ENCODE data around the gene CLDN9.
A peak's percentile ranks its signal among the peaks of the same experiment; 100 is the strongest.

The CLDN9 gene

GRCh38 chr16:2973605-2974318 lies 39.0 kb upstream of the CLDN9 start:
- DNase-seq (ENCODE audit: extremely low read depth in 1 of 2, low read depth in 1 of 2) = no peak

DNA sequence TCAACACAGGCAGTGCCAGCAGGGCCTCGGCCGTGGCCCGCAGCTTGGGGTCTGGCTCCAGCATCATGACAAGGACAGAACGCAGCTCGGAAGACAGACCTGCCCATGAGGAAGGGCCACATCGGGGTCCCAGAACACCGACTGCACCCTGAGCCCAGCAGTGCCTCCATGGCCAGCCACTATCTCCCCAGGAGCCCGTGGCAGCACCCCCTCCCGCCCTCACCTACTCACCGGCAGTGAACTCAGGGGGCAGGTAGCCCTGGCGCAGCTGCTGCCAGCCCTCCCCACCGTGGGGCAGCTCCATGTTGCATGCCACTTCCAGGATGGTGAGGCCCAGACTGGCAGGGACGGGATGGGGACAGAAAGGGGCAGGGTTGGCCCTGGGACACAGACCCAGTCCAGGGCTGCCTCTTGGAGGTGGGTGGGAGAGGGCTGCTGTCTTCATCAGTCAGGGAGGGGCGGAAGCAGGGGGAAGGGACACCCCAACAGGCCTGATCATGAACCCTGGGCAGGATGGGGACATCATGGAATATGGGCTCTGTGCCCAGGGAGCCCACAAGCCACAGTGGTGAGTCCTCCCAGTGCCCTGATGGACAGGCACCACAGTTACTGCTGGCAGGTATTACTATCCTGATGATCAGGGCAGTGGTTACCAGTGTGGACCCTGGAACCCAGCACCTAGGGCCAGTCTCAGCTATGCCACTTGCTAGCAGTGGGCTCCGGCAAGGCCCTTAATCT lies 38.2 kb upstream of the CLDN9 start:
- no peak for DNase-seq (ENCODE audit: extremely low read depth in 1 of 2, low read depth in 1 of 2)

- DNase-seq (ENCODE audit: extremely low read depth in 1 of 2, low read depth in 1 of 2) = no peak
Observed at GRCh38 chr16:2975161-2975795, 37.4 kb upstream of the CLDN9 start.

DNA sequence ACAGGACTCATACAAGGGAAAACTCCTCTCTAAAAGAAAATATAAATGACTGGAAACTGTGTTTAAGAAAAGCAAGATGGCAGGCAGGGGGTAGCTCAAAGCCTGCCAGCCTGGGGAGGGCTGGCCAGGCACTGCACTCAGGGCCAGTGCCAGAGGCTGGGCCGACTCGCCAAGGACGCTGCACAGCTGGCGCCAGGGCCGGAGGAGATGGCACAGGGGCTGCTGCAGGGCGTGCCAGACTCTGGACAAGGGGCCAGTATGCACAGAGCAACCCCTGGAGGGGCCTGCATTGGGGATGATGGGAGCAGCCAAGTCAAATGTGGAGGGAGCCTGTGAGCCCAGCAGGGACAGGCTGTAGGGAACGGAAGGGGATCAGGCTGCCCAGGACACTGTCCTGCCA lies 36.5 kb upstream of the CLDN9 start:
- DNase-seq (ENCODE audit: extremely low read depth in 1 of 2, low read depth in 1 of 2) = no peak

DNA sequence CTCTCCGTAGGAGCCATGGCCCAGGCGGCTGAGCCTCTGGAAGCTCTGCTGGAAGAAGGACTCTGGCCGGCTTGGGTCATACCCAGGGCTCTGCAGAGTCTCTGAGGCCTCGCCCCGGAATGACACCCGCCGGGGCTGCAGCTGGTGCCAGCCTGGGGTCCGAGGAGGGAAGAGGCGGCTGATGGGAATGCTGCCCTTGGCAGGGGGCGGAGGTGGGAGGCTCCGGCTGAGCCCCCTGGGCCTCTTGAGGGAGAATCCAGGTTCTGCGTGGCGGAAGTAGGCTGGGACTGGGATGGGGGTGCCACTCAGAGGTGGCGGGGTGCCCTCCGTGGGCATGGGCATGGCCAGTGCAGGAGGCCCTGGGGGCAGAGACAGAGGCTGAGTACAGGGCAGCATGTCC lies 36.0 kb upstream of the CLDN9 start:
- DNase-seq (ENCODE audit: extremely low read depth in 1 of 2, low read depth in 1 of 2) = no peak

DNA sequence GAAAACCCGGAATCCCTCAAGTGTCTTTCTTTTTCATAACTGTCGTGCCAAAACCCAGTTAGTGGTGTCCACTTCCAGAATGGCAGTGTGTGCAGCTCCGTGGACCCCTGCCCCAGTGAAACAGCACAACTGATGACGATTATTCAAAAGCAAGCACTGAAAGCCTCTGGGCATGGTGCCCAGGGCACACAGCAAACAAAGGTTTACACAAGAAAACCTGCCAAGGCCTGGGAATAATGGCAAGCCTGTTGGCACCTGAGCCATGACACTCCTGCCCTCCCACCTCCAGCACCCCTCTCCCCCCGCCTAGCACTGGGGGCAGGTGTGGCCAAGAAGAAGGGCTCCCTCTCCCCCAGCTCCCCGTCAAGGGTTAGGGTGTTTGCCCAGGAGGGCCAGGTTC lies 35.3 kb upstream of the CLDN9 start:
- no peak for DNase-seq (ENCODE audit: extremely low read depth in 1 of 2, low read depth in 1 of 2)

- no peak for DNase-seq (ENCODE audit: extremely low read depth in 1 of 2, low read depth in 1 of 2)
Observed at GRCh38 chr16:2979669-2980226, 33.0 kb upstream of the CLDN9 start.

- peak; percentile 89 to 96 for DNase-seq (ENCODE audit: extremely low read depth in 1 of 2, low read depth in 1 of 2)
Observed at GRCh38 chr16:2980227-2981176, 32.2 kb upstream of the CLDN9 start, which contains the start of gene PKMYT1. Gene PKMYT1 (minus strand): TSS chr16:2980446. CDS start chr16:2979657, 789 bp downstream.

- DNase-seq (ENCODE audit: extremely low read depth in 1 of 2, low read depth in 1 of 2) = no peak
Observed at GRCh38 chr16:2981177-2981898, 31.4 kb upstream of the CLDN9 start.

- DNase-seq (ENCODE audit: extremely low read depth in 1 of 2, low read depth in 1 of 2) = no peak
Observed at GRCh38 chr16:2981899-2982250, 30.8 kb upstream of the CLDN9 start.

GRCh38 chr16:2982402-2982801 lies 30.3 kb upstream of the CLDN9 start:
- DNase-seq (ENCODE audit: extremely low read depth in 1 of 2, low read depth in 1 of 2) = no peak

DNA sequence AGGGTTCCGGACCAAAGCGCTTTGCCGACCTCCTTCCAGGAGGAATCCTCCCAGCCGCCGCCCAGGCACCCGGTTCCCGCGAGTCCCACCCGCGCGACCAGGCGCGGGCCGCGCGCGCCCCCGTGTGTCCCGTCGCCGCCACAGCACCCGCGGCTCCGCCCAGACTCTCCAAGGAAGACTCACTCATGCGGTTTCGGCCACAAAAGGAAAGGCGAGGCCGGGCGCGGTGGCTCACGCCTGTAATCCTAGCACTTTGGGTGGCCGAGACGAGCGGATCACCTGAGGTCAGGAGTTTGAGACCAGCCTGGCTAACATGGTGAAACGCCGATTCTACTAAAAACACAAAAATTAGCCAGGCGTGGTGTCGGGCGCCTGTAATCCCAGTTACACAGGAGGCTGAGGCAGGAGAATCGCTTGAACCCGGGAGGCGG lies 29.0 kb upstream of the CLDN9 start:
- DNase-seq (ENCODE audit: extremely low read depth in 1 of 2, low read depth in 1 of 2) = peak; percentile 53 to 61

GRCh38 chr16:2985462-2985861 lies 27.3 kb upstream of the CLDN9 start:
- no peak for DNase-seq (ENCODE audit: extremely low read depth in 1 of 2, low read depth in 1 of 2)

DNA sequence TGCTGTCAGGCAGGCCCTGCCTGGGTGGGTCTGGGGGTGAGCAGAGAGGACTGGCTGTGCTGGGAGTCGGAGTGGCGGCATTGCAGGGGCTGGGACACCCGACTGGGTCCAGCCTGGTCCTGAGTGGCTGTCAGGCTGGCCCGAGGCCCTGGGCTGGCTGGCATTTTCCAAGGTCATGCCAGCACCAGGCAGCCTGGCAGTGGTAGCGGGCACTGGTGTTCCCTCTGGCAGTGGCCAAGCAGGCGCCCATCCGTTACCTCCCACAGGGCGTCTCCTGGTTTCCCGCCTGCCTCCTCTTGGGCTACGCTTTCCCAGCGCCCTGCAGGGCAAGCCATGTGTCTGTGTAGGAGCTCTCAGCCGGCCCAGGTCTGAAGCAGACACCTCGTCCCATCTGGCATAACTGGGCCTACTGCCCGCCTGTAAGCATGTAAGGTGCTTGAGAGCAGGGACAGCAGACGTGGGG lies 26.8 kb upstream of the CLDN9 start:
- DNase-seq (ENCODE audit: extremely low read depth in 1 of 2, low read depth in 1 of 2) = no peak

DNA sequence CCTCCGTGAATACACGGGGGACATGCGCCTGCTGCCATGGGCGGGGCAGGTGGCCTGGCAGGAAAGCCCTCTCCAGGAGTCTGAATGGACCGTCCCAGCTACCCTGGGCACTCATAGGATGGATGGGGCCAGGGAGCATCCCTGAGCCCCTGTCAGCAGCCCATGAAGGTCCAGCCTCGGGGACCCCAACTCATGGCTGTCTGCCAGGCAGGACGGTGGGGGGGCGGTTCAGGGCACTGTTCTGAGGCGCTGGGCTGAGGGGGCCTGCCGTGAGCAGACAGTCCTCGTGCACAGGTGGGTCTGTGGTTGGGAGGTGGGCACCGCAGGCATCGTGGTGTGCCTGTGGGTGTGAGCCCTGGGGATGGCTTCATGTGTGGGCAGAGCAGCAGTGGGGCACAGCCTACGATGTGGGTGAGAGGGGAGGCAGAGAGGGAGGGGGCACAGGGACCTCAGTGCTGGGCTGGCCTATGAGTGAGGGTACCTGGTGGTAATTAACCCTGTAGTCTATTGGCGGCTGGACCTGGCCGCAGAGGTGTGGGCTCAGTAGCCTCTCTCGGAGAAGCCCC lies 26.0 kb upstream of the CLDN9 start:
- DNase-seq (ENCODE audit: extremely low read depth in 1 of 2, low read depth in 1 of 2) = no peak

GRCh38 chr16:2987286-2987685 lies 25.4 kb upstream of the CLDN9 start:
- DNase-seq (ENCODE audit: extremely low read depth in 1 of 2, low read depth in 1 of 2) = no peak

DNA sequence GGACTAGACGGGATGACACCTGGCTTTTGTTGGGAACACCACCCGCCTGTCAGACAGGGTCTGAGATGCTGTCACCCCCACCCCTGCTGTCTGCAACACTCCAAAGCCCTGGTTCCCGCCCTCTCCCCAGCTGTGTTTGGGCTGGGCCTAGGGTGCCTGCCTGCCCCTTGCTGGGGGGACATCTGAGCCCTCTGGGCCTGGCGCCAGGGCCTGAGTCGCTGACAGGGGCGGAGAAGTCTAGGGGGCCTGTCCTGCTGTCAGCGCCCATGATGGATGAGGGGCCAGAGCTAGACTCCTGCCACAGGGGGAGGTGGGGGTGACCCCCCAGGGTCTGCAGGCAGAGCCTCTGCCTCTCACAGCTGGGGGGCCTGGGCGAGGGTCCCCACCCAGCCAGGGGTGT lies 24.9 kb upstream of the CLDN9 start:
- no peak for DNase-seq (ENCODE audit: extremely low read depth in 1 of 2, low read depth in 1 of 2)

DNA sequence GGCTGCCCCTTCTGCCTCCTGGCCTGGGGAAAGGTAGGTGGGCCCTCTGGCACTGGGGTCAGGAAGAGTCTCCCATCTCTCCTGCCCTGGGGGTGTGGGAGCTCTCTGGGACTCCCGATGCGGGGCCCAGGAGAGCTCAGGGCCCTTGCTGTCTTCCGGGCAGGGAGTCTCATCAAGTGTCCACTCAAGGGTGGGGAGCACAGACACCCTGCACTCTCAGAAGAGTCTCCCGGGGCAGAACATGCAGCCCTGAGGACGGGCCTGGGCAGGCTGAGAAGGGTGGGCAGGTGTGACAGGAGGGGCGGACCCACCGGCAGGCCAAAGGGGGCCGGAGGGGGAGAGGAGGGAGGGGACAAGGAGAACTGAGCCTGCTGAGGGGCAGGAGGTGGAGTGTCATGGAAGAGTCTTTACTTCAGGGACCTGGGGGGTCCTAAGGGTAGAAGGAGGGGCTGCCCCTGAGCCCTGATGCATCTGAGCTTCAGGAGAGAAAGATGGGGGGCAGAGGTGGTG lies 24.1 kb upstream of the CLDN9 start:
- no peak for DNase-seq (ENCODE audit: extremely low read depth in 1 of 2, low read depth in 1 of 2)

DNA sequence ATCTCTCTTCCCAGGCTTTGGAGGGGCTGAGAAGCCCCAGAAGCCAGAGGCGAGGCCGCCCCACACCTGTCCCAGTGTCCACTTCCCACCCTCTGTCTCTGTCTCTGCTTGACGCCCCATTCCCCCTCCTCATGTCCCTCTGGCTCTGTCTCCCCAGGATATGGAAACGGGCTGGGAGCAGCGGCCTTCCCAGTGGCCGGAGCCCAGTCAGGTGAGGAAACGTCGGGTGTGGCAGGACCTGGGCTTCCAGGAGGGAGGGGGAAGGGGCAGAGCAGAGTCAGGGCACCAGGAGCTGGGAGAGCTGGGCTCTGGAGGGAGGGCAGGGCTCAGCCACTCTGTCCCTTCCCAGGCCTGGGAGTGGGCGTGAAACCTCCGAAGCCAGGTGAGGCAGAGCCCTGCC lies 21.8 kb upstream of the CLDN9 start:
- no peak for DNase-seq (ENCODE audit: extremely low read depth in 1 of 2, low read depth in 1 of 2)

Measured in stimulated activated CD8-positive, alpha-beta memory T cell treated with anti-CD3 and anti-CD28 coated beads, Interleukin-7, amount 100 ng/mL, for 48 hours (primary cell).